Stimulated activated CD8-positive, alpha-beta memory T cell treated with anti-CD3 and anti-CD28 coated beads, Interleukin-15, amount 100 ng/mL, for 4 hours (primary cell): ENCODE measurements around the gene MVD.

Experiments used
- DNase-seq, 2 donors: peaks; one replicate each; pipeline ENCODE4 v3.0.0-alpha.2; 2020; ENCODE audit warnings: low read depth in 2 of 2

MVD gene

DNA sequence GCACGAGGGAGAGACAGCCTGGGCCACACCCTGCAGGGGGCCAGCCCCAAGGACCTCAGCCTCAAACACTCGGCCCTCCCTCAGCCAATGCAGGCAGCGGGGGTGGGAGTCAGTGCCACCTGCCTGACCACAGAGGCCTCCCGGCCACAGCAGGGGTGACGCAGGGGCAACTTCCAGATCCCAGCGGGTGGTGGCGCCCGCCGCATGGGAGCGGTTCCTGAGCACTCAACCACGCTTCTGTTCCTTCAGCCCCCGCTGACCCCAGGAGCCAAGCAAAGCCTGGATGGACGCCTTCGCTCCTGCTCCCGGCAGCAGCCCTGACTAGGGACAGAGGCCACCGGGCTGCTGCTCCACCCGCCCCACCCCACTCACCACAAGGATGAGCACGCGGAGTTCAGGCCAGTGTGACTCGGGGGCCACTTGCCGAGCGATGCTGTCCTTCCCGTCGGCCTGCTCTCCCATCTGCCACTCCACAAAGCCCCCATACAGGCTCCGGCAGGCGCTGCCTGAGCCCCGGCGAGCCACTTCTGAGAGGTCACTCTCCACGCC, 7.1 kb downstream of the MVD start:
- no peak for DNase-seq

DNA sequence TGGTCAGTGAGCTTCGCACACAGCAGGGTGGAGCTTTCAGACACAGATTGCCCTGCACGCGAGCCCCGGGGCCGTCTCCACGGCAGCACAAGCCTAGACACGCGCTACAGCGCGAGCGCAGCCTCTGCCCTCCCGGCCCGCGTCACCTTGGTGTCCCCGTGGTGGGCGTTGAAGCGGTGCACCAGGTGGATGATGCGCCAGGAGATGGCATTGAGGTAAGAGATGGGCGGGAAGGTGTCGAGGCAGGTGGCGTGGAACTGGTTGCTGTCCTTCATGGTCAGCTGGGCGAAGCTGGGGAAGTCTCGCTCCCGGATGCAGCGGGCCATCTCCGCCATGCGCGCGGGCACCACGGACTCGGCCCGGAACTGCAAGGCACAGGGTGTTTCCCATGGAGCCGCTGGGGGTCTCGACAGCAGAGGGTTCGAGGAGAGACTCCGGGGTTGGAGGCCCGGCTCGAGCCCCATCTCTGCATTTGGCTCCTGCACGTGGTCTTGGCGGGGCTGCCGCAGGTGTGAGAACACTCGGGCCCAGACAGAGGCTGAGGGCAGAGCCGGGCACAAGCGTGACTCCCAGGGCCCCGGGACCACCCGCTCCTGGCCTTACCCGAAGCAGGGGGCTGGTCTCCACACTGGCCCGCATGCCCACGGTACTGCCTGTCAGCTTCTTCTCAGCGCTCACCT, 7.7 kb downstream of the MVD start:
- DNase-seq = no peak

DNA sequence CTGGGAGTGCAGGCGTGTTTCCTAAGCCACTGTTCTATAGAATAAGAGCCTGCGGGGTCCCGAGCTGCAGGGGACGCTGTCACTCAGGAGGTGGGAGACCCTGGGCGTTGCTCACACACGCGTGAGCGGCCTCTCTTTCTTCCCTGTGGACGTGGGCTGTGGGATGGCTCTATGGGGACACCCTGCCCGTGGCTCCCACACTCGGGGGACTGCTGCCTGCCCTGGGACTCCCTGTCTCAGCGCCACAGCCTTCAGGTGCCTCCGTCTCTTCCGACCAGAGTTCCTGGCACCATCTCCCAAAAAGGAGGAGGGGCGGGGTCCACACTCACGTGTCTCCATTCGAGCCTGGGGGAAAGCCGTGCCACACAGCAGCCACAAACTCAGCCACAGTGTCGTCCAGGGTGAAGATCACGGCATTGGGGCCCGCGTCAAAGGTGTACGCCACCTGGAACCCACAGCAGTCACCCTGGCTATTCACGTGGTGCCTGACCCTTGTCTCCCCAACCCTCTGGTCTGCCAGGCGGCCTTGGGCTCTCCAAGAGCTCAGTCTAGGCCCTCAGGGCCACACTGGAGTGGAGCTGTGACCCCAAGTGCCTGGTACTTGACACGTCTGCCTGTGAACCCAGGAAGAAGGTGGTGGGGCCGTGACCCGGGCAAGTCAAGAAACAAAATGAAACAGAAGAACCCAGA, 8.4 kb downstream of the MVD start:
- no peak for DNase-seq

DNA sequence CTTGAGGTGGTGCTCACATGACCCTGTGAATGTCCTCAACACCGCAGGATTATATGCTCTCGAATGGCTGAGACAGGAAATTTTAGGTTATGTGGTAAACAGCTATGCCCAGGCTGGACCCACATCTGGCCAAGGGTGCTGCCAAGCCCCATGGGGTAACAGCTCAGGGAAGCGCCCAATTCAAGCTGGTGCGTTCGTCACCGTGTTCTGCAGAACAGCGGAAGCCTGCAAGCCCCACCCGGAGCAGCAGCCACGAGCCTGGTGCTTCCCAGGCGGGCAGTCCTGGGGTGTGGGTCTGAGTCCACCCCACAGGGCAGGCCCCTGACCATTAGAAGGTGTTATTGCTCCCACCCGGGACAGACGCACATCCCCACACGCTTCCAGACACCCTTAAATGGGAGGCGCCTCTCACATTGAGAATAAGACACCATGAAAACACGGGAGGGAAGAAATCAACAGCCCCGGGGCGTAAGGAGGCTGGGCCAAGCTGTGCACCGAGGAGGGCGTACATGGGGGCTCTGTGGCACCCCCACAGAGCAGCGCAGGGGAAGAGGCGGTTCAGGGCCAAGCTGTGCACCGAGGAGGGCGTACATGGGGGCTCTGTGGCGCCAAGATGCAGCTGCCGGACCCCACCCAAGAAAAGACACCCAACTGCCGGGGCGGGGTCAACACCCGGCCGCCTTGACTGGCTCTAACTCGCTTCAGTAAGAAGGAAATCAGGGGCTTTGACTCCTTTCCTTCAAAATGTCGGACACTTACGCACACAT, 9.1 kb downstream of the MVD start:
- DNase-seq = no peak

DNA sequence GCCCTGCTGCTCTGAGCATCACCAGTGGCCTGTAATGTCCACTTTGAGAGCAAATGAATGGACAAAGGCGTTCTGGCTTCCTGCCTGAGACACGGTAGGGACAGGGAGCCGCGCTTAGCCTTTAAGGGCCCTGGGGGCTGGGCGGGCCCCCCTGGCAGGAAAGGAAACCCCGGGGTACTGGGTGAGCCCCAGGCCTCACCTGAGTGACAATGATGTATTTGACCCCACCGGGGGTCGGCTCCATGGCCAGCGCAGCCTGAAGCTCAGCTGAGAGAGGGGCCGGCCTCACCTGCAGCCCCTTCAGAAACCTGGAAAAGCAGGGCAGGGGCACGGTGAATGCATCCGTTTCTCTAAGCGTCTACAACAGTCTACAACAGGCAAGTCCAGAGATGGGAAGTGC, 9.8 kb downstream of the MVD start:
- no peak for DNase-seq

DNA sequence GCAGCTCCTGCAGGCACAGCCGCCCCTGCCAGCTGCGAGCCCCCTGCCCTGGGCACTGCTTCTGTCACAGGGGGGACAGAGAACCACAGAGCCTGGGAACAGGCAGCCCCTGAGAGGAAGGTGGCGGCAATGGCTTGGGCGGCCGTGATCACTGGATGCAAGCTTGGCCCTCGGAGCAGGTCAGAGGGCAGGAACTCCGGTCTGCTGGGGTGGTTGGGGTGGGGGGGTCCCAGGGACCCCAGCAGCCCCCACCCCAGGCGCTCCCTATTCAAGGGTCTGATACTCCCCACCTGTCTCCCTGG, 10.2 kb downstream of the MVD start:
- no peak for DNase-seq

DNA sequence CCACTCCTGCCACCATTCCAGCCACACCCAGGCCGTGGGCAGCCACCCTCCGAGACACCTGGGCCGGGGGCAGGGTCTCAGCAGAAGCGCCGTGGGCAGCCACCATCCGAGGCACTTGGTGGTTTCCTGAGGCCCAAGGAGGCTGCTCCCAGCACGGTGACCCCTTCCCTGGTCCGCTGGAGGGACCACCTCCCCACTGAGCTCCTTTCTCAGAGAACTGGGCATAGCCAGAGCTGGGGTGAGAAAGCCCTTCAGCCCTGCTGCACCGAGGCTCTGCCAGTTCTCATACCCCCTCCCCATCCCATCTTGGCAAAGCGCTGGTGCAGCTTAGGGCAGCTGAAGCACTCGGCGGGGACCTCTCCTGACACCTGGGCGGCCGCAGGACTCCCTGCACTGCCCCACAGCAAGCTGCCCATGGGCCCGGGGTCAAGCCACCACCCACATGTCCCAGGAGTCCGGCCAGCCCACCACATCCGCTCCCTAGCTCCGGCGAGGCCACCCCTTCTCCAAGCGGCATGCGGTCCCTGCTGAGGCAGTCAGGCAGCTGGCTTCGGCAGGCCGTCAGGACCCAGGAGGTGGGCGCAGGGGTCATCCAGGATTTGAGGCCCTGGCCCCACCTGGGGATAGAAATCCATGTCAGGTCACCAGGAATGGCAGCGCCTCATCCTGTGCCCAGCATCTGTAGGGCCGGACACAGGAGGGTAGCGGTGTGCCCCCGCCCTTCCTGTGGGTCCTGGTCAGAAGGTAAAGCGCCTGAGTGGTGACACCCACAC, 10.7 kb downstream of the MVD start:
- no peak for DNase-seq

DNA sequence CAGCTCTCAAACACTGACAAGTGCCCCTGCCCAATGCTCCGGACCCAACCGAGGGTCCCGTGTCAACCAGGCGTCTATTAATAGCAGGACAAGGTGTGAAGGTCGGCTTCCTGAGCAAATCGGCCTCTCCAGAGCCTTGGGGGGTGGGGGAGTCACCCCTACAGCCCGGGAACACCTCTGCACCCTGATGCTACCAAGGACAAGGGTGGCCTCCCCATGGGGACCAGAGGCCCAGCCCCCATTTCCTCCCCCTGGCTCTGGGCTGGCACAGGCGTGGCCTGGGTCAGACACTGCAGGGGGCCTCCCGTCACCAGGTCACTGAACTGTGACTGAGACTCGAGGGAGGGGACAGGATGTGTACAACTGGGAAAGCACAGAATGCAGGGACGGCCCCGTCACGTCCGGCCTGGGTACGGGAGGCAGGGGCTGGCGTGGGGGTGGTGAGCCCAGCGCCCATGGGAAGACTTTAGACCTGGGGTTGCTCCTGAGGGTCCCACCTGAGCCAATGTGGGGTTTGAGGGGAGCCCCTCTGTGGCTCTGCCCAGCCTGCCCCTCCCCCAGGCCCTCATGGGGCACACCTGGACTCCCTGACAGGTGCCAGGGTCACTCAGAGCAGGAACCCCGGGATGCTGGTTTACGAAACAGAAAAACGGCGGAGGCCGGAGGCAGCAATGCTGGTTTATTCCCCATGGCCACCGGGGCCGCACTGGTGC, 11.5 kb downstream of the MVD start:
- peak in 1 of 2 donors; percentile 39 for DNase-seq

DNA sequence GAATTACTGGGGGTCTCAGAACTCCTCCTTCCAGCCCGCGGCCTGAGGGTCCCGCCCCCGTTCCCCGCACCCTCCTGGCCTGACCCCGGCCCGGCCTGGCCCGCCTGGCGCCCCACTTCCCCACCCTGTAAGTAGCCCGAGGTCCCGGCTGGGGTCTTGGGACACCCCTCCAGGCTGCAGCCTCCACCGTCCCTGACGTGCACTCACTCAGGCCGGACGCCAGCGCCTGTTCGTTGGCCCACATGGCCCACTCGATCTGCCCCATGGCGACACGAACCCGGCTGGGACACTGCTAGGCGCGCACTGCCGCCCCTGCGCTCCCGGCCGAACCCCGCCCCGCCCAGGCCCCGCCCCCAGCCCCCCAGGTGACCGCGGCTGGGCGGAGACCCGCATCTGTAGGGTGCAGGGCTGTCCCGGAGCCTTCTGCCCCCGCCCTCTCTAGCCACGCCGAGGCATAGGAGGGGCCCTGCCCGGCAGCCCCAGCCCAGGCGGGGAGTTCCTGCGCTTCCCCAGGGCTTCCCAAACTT, 12.1 kb downstream of the MVD start, which contains the start of gene CYBA:
Gene CYBA (minus strand): TSS at position 305 of the 527 bp plus-strand sequence. CDS start 40 bp downstream, at position 265.
- peak; percentile 60 to 69 for DNase-seq

DNA sequence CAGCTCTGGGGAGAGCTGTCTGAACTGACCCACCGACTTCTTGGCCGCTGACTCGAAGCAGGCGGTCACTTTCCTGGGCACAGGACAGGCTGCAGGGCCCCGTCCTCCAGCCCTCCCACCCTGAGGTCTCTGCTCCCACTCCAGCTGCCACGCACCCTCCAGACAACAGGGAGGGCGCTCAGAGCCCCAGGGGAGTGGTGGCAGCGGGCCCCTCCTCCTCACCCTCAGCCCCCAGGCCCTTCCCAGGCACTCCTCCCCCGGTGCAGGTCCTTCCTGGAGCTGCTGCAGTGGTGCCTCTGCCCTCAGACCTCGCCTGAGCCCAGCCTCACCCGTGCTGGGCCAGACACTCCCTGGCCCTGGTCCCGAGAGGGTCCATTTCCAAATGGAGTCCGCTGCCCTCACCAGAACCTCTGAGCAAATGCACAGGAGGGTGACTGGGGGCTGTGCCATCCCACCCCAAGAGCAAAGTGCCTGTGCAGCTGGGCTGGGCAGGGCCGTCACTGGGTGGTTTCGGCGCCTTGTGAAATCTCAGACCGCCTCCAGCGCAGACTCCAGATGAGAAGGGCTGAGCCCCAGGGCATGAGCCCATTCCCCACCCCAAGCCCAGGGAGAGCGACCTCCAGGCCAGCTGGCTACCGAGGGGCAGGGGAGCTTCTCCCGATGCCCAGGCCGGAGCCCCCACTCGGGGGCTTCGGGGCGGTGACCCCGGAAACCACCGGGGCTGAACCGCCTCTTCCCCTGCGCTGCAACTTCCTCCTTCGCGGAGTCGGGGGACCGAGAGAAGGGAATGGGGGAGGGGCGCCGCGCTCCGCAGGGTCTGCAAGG, 12.8 kb downstream of the MVD start:
- DNase-seq = no peak

DNA sequence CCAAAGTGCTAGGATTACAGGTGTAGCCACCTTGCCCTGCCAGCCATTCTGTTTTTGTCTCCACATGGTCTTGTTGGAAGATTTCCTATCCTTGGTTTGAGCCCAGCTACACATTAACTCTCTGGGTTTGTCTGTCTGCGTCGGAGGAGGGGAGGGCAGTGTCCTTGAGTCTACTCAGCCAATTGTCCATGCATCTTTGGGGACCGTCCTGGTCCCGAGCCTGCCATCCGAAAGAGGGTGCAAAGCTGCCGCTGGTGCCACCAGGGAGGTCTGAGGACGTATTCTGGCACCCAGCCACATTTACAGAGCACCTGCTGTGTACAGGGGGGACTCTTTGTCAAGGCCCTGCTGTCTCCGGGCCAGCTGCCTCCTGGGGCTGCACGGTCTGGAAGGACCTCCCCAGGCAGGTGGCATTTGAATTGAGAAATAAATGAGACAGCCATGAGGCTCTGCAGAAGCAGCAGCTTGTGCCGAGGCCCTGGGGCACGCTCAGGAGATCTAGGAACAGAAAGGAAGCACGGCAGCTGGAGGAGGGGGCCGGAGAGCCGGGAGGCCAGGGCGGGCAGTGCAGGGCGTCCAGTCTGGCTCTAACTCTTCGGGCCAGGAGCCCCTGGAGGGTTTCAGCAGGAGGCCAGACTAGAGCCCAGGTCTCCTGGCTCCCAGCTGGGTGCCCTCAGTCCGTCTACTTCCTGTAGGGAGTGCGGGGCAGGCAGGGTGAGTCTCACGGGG, 13.5 kb downstream of the MVD start:
- no peak for DNase-seq

DNA sequence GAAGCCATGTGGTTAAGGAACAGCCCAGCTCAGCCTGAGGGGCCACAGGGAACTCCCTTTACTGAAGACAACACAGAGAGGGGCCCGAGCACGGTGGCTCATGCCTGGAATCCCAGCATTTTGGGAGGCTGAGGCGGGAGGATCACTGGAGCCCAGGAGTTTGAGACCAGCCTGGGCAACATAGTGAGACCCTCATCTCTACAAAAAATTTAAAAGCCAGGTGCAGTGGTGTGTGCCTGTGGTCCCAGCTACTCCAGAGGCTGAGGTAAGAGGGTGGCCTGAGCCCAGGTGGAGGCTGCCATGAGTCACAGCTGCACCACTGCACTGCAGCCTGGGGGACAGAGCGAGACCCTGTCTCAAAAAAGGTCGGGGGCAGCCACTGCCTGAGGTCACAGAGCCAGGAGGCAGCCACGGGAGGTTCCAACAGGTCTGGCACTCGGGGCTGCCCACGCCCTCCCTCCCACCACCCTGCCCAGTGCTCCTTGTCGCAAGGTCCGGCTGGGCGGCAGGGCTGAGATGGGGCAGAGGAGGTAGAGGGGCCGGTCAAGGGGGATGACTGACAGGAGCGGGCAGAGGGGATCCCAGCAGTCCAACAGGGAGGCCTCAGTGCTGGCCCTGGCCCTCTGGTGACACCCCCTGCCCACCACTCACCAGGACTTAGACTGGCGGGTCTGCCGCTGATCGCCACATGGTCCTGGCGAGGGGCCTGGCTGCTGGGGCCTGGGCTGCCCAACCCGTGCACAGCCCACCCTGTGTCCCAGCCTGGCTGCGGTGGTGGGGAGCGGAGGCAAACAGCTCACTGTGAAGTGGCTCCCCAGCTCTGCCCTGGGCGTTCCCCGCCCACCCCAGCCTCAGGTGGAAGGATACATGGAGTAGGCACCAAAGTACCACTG, 15.5 kb downstream of the MVD start:
- DNase-seq = no peak

DNA sequence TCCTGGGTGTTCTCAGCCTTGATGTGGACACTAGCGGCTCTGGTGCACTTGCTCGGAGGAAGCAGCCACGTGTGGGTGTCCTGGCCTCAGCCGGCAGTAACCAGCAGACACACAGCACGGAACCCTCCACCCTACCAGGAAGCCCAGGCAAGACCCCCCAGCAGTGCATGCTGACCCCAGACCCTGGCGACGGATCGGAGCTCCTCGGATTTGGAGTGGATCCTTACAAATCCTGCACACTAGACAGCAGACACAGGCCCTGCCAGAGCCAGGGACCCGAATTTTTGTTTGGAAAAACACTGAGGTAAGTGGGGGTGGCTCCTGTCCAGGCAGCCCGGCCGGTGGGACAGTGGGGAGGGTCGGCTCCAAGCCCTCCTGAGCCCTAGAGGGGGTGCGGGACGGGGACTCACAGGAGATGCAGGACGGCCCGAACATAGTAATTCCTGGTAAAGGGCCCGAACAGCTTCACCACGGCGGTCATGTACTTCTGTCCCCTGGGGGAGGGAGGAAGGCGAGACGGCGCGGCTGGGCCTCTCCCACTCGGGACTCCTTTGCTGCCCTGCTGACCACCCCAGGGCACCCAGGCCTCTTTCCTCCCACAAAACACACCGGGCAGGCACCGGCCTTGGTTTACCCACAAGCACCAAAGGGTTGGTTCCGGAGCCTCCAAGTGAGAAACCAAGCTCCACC, 16.4 kb downstream of the MVD start:
- no peak for DNase-seq

DNA sequence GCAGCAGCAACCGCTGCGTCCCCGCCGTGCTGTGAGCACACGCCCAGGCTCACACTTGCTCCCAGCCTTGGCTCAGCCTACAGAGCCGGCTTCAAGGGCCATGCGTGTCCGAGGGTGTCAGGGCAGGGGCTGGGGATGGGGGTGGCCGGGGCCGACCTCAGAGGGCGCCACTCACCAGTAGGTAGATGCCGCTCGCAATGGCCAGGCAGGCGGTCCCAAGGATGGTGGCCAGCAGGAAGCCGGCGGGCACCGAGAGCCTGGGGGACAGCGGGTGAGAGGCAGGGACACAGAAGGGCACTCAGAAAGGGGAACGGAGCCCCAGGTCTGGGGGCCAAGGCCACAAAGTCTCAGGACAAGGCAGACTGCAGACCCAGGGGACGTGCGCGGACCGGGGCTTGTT, 16.9 kb downstream of the MVD start:
- no peak for DNase-seq

DNA sequence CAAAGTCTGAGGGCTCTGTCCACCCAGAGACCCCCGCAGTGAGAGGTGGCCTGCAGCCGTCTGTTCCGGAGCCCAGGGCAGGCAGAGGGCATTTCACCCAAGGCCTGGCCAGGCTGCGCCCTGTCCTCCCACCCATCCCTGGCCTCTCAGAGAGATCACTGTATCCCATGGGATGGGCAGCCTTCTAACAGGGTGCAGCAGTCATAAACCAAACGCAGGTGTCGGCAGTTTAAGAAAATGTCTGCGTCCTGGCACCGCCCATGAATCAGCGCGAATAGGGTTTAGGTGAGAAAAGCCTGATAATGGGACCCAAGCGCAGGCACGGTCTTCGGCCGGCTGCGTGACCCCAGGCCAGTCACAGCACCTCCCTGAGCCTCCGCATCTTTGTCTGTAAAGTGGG, 17.4 kb downstream of the MVD start:
- no peak for DNase-seq

DNA sequence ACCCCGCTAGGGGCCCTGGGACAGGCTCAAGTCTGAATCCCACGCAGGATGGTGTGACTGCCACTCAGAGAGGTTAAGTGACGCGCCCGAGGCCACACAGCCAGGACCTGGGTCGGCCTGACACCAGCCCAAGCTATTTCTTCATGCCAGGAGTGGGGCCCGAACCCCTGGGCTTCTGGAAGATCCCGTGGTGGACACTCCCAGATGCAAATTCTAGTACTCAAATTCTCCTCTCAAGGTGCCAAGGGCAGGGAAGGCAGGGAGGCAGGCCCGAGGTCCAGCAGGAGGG, 19.3 kb downstream of the MVD start:
- no peak for DNase-seq

DNA sequence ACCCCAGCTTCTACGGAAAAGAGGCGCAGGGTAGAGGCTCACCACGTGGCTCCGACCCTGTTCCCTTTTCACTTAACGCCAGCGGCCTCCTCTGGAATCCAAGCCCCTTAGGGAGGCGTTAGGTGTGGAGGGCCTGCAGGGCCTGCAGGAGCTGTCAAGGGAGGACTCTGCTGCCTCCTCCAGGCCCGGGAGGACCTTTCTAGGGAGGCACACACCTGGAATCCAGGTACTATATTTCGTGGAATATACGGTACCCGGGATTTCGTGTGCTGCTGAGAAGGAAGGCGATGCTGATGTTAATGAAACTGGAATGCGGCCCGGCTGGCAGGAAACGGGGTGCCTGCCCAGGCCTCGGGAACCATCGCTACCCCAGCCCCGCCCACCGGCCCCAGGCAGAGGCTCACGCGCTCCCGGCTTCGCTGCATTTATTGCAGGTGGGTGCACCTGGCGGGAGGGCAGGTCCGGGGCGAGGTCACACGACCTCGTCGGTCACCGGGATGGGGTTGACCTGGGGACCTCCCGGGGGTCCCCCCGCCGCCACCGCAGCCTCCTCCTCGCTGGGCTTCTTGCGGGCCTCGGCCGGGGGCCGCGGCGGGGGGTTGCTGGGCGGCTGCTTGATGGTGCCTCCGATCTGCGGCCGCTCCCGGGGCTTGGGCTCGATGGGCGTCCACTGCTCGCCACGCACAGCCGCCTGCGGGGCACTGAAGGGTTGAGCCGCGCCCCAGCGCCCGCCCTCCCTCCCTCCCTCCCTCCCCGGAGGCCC, 19.8 kb downstream of the MVD start:
- no peak for DNase-seq
